ENCODE results near the gene INO80. TPM values are rescaled to one million over a fixed set of nuclear protein-coding genes. Genes with fewer than 3 reads are reported as not detected.

The INO80 gene
- total and polyA plus RNA-seq, 2 donors (not counting 1 experiment from before 2014, with no cell fraction given), result 5.7 to 34.0 TPM

GRCh38 chr15:40938536-40938870 lies 177.6 kb downstream of the INO80 start:
- H2AFZ ChIP-seq (ENCODE audit: low read length), result no peak overlapping the region
- no peaks in the 10 kb centered on the region for H3K79me2 ChIP-seq (ENCODE audit: control insufficient read depth, insufficient read depth, low read length)
- TF ChIP-seq EZH2 (IDR thresholded peaks at IDR 0.05; ENCODE audit: low read length, missing control alignments) (no peak), CTCF (conservative IDR thresholded peaks at IDR 0.05 in 1 of 2, IDR thresholded peaks at IDR 0.05 in 1 of 2; ENCODE audit: low read depth in 1 of 2, low read length in 2 of 2) (no peak)

GRCh38 chr15:40937762-40938535 lies 178.1 kb downstream of the INO80 start:
- no peaks in the 10 kb centered on the region for H3K36me3 ChIP-seq (ENCODE audit: control insufficient read depth, insufficient read depth, low read length)
- H4K20me1 ChIP-seq (ENCODE audit: control insufficient read depth, extremely low read depth, insufficient read depth, low read length), result no peaks in the 10 kb centered on the region
- no peaks in the 10 kb centered on the region for H3K27me3 ChIP-seq (ENCODE audit: control insufficient read depth, insufficient read depth, low read length)
- DNase-seq (ENCODE audit: low read depth in 2 of 2), result no peak
- H3K4me3 ChIP-seq (replicated peaks in 1 of 4; ENCODE audit: control extremely low read depth in 1 of 4, insufficient read depth in 1 of 4, low read depth in 3 of 4, low read length in 4 of 4), result no peak overlapping the region
- H3K79me2 ChIP-seq (ENCODE audit: control insufficient read depth, insufficient read depth, low read length), result no peaks in the 10 kb centered on the region
- TF ChIP-seq CTCF (conservative IDR thresholded peaks at IDR 0.05 in 1 of 2, IDR thresholded peaks at IDR 0.05 in 1 of 2; ENCODE audit: low read depth in 1 of 2, low read length in 2 of 2), result peak in 1 of 2 donors; percentile 40
- TF ChIP-seq EZH2 (IDR thresholded peaks at IDR 0.05; ENCODE audit: low read length, missing control alignments), result no peak
- no peak overlapping the region for H3K9ac ChIP-seq (ENCODE audit: insufficient read depth, low read length)
- peaks cover 24% of the 10 kb centered on the region for H3K4me1 ChIP-seq (ENCODE audit: control insufficient read depth, extremely low read depth, insufficient read depth, low read length)
- H3K27ac ChIP-seq (ENCODE audit: insufficient read depth, low read length), result no peak overlapping the region
- no peak overlapping the region for H2AFZ ChIP-seq (ENCODE audit: low read length)
- H3K4me2 ChIP-seq (ENCODE audit: extremely low read depth, insufficient read depth, low read length), result no peak overlapping the region
- H3K9me3 ChIP-seq (ENCODE audit: control insufficient read depth, insufficient read depth, low read depth, low read length), result no peaks in the 10 kb centered on the region

More at GRCh38 chr15:40938536-40938870, 177.6 kb downstream of the INO80 start:
- Histone ChIP-seq H3K9ac (ENCODE audit: insufficient read depth, low read length) (no peak overlapping the region), H3K4me2 (ENCODE audit: extremely low read depth, insufficient read depth, low read length) (no peak overlapping the region), H4K20me1 (ENCODE audit: control insufficient read depth, extremely low read depth, insufficient read depth, low read length) (no peaks in the 10 kb centered on the region), H3K9me3 (ENCODE audit: control insufficient read depth, insufficient read depth, low read depth, low read length) (no peaks in the 10 kb centered on the region), H3K36me3 (ENCODE audit: control insufficient read depth, insufficient read depth, low read length) (no peaks in the 10 kb centered on the region), H3K4me3 (replicated peaks in 1 of 4; ENCODE audit: control extremely low read depth in 1 of 4, insufficient read depth in 1 of 4, low read depth in 3 of 4, low read length in 4 of 4) (no peak overlapping the region), H3K27me3 (ENCODE audit: control insufficient read depth, insufficient read depth, low read length) (no peaks in the 10 kb centered on the region), H3K27ac (ENCODE audit: insufficient read depth, low read length) (no peak overlapping the region), H3K4me1 (ENCODE audit: control insufficient read depth, extremely low read depth, insufficient read depth, low read length) (peaks cover 24% of the 10 kb centered on the region)
- no peak for DNase-seq (ENCODE audit: low read depth in 2 of 2)

GRCh38 chr15:40936709-40937666 lies 179.1 kb downstream of the INO80 start:
- H3K79me2 ChIP-seq (ENCODE audit: control insufficient read depth, insufficient read depth, low read length), result no peaks in the 10 kb centered on the region
- H3K4me1 ChIP-seq (ENCODE audit: control insufficient read depth, extremely low read depth, insufficient read depth, low read length), result peaks cover 21% of the 10 kb centered on the region
- no peak overlapping the region for H3K4me3 ChIP-seq (replicated peaks in 1 of 4; ENCODE audit: control extremely low read depth in 1 of 4, insufficient read depth in 1 of 4, low read depth in 3 of 4, low read length in 4 of 4)
- no peak for TF ChIP-seq EZH2 (IDR thresholded peaks at IDR 0.05; ENCODE audit: low read length, missing control alignments)
- no peak for TF ChIP-seq CTCF (conservative IDR thresholded peaks at IDR 0.05 in 1 of 2, IDR thresholded peaks at IDR 0.05 in 1 of 2; ENCODE audit: low read depth in 1 of 2, low read length in 2 of 2)
- H3K27ac ChIP-seq (ENCODE audit: insufficient read depth, low read length), result no peak overlapping the region
- no peak overlapping the region for H3K9ac ChIP-seq (ENCODE audit: insufficient read depth, low read length)
- H2AFZ ChIP-seq (ENCODE audit: low read length), result no peak overlapping the region
- no peaks in the 10 kb centered on the region for H4K20me1 ChIP-seq (ENCODE audit: control insufficient read depth, extremely low read depth, insufficient read depth, low read length)
- H3K9me3 ChIP-seq (ENCODE audit: control insufficient read depth, insufficient read depth, low read depth, low read length), result no peaks in the 10 kb centered on the region
- DNase-seq (ENCODE audit: low read depth in 2 of 2), result peak in 1 of 2 donors; percentile 60
- H3K4me2 ChIP-seq (ENCODE audit: extremely low read depth, insufficient read depth, low read length), result no peak overlapping the region
- H3K27me3 ChIP-seq (ENCODE audit: control insufficient read depth, insufficient read depth, low read length), result no peaks in the 10 kb centered on the region
- no peaks in the 10 kb centered on the region for H3K36me3 ChIP-seq (ENCODE audit: control insufficient read depth, insufficient read depth, low read length)

Measured in fibroblast of lung (primary cell).